Fibroblast of skin of right biceps (primary cell): ENCODE measurements around the gene CDH5.

Experiments
- DNase-seq: peaks from one replicate; pipeline ENCODE4 v3.0.0-alpha.2; 2013

CDH5 gene

GRCh38 chr16:66420396-66420795 is 53.9 kb downstream of the CDH5 start:
- DNase-seq: no peak

- no peak for DNase-seq
Measured at GRCh38 chr16:66421891-66422290, 55.4 kb downstream of the CDH5 start.

DNA sequence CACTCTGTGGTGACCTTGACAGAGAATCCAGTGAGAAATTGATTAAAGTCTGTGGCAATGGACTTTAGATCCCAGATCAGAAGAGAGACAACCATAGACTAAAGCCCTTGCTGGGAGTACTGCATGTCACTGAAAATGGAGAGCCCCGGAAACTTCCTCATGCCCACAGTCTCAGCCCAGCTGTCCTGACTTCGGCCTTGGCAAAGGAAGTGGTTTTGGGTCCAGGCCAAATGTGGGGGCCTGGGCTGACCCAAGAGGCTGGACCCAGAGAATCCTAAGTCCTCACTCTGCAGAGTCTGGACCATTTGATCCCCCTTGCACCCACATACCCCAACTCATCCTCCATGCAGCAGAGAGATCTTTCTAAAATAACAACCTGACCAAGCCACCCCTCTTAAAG is 55.9 kb downstream of the CDH5 start:
- no peak for DNase-seq

GRCh38 chr16:66423177-66423576 is 56.7 kb downstream of the CDH5 start:
- no peak for DNase-seq

- DNase-seq: no peak
Measured at GRCh38 chr16:66425651-66426050, 59.2 kb downstream of the CDH5 start.

- no peak for DNase-seq
Measured at GRCh38 chr16:66426112-66427035, 59.9 kb downstream of the CDH5 start.

DNA sequence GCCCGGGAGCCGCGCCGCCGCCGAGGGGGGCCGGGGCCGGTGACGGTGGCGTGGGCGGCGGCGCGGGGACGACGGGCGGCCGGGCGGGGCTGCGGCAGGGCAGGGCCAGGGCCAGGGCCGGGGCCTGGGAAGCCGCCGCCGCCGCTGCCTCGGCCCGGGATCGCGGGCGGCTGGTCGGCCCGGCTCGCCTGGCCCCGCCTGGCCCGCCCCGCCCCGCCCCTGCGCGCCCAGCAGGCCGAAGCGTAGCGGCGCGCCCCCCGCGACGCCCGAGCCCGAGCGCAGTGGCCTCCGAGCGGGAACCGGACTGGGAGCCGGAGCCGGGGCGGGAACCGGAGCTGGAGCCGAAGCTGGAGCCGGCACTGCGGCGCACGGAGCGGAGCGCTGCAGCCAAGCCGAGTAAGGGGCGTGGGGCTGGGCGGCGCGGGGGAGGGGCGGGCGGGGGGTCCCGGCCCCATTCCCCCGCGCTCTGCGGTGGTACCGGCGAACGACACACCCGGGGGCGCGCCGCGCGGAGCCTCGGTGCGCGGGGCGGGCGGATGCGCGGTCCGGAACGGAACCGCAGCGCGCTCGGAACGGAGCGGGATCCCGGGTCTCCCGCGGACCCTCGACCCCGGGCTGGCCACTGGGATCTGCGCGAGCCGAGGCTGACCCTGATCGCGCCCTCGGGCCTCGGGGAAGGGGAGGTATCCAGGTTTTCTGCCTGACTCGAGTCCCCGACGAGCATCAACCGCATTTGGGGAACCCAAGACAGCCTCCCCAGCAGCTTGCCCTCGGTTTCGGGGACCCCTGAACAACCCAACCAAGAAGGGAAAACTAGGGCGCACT is 60.8 kb downstream of the CDH5 start, which contains the start of gene BEAN1:
Gene BEAN1, plus strand, starts transcription at position 260 of the 825 bp plus-strand sequence. CDS start 10,382 bp downstream, outside the sequence.
- peak; percentile 26 for DNase-seq

DNA sequence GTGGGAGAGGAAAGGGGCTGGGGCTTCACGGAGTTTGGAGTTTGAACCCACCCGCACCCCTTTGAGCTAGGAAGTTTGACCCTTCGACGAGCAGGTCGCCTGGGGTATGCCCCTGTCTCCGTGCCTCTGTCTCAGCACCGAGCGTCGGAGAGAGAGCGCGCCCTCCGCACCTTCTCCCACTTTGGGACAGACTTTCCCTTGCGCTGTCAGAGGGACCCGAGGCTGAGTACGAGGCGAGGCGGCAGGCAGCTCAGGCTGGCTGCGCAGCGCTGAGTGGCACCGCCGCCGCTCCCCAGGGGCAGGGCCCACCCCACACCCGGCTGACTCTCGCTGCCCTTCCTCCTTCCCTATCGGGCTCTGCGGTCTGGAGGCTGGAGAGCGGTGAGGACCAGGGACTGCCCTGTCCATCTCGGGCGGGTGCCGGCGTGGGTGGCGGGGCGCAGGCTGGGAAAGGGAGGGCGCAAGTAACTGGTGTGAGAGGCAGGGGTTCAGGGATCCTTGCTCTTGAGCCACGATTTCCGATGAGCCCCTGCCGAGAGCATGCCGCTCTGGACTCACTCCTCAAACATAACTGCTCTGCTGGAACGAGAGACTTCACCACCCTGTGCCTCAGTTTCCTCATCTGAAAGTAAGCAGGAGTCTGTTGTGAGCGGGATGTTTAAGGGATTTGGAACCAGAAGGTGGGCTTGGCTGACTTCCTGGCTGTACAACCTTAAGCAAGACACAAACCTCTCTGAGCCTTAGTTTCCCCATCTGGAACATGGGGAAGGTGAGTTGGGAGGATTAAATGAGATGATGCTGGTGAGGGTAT is 61.6 kb downstream of the CDH5 start:
- DNase-seq: no peak

DNA sequence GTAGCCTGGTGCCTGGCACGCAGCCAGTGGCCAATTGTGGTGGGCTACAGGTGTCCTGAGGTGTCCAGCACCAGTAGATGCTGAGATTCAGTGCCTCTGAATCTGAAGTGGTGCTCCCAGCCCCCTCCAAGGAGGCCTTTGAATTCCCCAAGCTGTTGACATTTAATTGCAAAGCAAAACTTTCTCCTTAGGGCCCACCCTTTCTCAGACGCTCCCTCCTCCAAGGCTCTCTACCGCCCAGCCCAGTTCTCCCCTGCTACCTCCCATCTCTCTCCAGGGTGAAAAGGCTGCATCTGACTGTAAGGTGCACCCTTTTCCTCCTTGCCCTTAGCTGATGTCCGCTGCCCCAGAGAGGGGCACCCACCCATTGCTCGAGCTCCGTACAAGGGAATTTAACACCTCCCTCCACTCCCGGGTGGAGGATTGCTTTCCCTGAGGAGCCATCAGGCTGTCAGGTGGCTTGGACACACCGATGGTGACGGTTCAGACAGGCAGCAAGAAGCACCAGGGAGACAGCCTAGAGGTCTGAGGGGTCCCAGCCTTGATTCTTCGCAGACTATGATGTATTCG is 62.3 kb downstream of the CDH5 start:
- no peak for DNase-seq

- no peak for DNase-seq
Measured at GRCh38 chr16:66429290-66429962, 62.9 kb downstream of the CDH5 start.

DNA sequence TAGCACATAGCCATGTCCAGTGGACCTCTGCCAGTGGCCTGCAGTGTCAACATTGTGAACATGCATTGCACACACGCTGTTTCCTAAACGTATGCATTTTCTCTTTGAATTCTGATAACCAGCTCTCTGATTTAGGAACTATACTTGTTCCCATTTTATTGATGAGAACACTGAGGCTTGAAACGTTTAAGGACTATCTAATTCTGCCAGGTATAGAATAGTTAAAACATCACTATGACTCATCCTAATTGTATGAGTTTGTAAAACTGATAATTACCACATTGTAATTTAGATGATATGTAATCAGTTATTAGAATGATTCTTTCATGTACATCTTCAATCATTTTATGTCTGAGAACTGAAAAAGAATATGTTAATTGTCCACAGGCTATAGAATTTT is 63.7 kb downstream of the CDH5 start:
- DNase-seq: no peak

DNA sequence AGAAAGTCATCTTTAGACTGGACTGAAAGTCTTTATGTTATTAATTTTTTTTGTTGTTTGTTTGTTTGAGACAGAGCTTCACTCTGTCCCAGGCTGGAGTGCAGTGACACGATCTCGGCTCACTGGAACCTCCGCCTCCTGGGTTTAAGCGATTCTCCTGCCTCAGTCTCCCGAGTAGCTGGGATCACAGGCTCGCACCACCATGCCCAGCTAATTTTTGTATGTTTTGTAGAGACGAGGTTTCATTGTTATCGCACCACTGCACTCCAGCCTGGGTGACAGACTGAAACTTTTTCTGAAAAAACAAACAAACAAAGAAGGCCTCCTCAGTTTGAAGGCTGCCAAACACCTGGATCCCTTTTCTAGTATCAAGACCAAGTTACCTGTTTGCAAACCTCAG is 65.3 kb downstream of the CDH5 start:
- no peak for DNase-seq

GRCh38 chr16:66432429-66432828 is 65.9 kb downstream of the CDH5 start:
- no peak for DNase-seq

DNA sequence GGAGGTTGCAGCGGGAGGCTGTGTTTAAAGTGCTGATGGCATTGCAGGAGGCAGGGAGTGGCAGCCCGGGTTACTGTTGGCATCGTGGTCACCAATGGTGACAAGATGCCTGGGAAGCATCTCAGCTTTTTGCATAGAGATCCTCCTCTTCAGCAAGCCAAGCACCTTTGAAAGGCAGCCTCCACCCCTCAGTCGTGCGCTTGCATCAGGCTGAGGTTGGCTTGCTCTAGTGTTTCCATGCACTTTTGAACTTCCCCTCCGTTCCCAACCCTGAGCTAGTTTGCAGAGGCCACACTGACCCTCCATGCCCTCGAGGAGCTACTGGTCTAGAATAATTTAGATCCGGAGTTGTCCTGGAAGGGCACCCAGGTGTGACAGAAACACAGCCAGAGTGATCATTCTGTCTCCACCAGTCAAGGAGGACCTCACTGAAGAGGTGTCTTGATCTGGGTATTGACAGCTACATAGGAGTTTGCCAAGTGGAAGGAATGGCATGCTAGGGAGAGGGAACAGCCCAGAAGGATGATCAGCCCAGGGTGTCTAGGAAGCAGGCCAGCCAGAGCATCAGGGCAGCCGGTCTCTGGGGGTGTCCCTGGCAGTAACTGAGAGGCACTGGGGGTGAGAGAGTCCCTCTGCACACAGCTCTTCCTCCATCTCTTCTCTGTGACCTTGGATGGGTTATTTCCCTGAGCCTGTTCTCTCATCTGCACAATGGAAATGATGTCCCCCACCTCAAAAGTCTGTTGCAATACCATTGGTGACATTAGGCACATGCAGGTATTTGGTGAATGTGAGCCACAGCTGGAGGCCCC is 68.3 kb downstream of the CDH5 start:
- no peak for DNase-seq

GRCh38 chr16:66435896-66436295 is 69.4 kb downstream of the CDH5 start:
- DNase-seq: no peak

DNA sequence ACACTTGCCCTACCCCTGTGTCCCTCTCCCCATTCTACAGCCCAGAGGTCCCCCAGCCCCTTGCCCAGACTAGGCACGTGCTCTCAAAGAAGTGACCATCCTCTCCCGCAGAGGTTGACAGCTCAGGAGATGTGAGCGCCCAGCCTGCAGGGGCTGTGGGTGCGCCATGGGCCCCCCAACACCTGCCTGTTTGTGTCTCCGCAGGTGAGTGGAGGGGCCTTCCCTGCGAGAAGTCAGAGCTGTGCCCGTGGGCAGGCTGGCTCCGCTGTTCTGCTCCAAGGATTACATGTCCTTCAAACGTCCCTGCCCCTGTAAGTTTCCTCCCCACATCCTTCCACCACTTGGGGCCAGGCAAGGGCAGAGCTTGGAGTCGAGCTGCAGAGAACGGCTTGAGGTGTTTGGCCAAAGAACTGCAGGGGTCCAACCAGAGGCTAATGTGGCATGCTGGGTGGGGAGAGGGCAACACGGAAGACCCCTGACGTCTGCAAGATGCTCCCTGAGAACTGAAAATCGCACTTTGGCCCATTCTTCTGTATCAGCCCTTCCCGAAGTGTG is 71.0 kb downstream of the CDH5 start:
- DNase-seq: no peak

- no peak for DNase-seq
Measured at GRCh38 chr16:66438536-66438935, 72.0 kb downstream of the CDH5 start.

DNA sequence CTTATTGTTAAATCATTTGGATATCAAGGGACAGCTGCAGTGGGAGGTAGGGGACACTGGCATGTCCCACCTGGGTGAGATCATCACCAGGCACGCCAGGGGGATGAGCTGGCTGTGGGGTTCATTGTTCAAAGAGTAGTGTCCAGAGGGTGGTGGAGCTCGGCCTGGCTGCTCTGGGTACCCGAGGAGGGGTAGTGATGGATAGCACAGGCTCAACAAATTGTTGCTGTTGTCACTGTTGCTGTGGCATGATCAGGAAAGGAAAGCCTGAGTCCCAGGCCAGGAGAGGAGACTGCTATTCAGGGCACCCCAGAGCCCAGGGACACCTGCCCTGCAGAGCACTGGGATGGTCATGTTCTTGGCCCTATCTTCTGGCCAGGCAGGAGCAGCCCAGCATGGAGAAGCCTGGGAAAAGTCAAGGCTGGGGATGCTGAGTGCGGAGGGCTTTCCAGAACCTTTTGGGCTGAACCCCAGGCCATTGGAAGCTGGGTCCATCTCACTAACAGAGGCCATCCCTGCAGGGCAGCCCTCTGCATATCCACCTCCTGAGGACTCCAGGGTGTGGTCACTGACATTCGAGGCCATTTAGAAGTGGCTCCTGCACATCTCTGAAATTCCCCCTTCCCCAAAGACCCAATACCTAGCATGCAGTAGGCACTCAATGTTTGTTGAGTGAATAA is 72.7 kb downstream of the CDH5 start:
- no peak for DNase-seq

DNA sequence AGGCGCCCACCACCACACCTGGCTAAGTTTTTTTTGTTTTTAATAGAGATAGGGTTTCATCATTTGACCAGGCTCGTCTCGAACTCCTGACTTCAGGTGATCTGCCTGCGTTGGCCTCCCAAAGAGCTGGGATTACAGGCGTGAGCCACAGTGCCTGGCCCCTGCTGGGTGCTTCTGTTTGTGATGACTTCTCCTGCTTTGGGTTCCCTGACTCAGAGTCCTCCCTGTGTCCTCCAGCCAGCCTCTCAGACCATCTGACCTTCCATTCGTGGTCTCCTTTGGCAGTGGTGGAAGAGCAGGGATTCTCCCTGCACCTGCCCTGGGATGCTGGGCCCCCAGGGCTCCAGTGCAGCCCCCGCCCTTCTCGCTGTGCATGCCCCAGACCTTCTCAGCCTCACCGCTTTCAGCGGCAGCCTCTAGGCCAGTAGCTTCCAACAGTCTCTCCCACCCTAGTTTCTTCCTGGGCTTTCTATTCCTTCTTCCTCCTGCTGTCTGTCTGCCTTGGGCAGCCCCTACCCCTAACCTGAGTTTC is 73.8 kb downstream of the CDH5 start:
- no peak for DNase-seq

DNA sequence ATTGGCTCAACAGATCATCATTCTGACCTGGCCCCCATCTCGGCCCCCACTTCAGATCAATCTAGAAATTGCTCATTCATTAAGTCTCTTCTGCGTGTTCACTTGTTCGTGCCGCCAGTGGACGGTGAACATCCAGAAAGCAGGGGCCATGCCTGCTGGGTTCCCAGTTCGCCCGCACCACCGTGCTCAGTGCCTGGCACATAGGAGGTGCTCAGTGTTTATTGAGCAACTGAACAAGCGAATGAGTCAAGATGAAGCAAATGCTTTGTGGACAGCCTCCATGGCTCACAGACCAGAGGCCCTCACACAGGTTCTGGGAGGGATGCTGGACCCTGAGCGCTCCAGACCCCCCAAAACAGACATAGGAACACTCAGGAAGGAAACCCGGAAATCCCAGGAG is 74.5 kb downstream of the CDH5 start:
- DNase-seq: no peak
